SK-N-SH (cell line): ENCODE data around the gene NFIX. TPM values are rescaled to one million over a fixed set of nuclear protein-coding genes. Genes with fewer than 3 reads are reported as not detected.

Experiments
- EP300 ChIP-seq, 2 experiments: IDR thresholded peaks; 2 replicates each; pipeline versions ENCODE4 v1.4.0 to v1.6.1; 2012; ENCODE audit warnings: borderline replicate concordance in 1 of 2, low read depth in 1 of 2, low read length in 1 of 2
- FOSL2 ChIP-seq: IDR thresholded peaks from 2 replicates; pipeline ENCODE4 v1.4.0; 2012; ENCODE audit warnings: low read depth, mild to moderate bottlenecking, moderate library complexity, borderline replicate concordance
- GATA2 ChIP-seq: sonication (generic); formaldehyde crosslinking; IDR thresholded peaks from 2 replicates; pipeline ENCODE4 v1.5.0; 2020; ENCODE audit warnings: mild to moderate bottlenecking, missing genetic modification reagents
- NFIC ChIP-seq: IDR thresholded peaks from 2 replicates; pipeline ENCODE4 v1.4.0; 2012; ENCODE audit warnings: borderline replicate concordance
- POLR2AphosphoS5 ChIP-seq: IDR thresholded peaks from 2 replicates; pipeline ENCODE4 v1.6.1; 2012; ENCODE audit warnings: low read depth, low read length
- RAD21 ChIP-seq: IDR thresholded peaks from 2 replicates; pipeline ENCODE4 v1.6.1; 2012; ENCODE audit warnings: mild to moderate bottlenecking, low read length
- RCOR1 ChIP-seq: fragments of 150-350 bp; IDR thresholded peaks from 2 replicates; pipeline ENCODE4 v1.6.1; 2017; ENCODE audit warnings: antibody characterized with exemption, low read length
- REST ChIP-seq: IDR thresholded peaks from 2 replicates; pipeline ENCODE4 v1.6.1; 2012; ENCODE audit warnings: mild to moderate bottlenecking, low read depth, low read length, moderate library complexity
- RFX5 ChIP-seq: IDR thresholded peaks from 2 replicates; pipeline ENCODE4 v1.6.1; 2012; ENCODE audit warnings: mild to moderate bottlenecking, improper control_type of control experiment, low read length
- RXRA ChIP-seq: IDR thresholded peaks from 2 replicates; pipeline ENCODE4 v1.4.0; 2012; ENCODE audit warnings: low read depth, mild to moderate bottlenecking, borderline replicate concordance
- SIN3A ChIP-seq: IDR thresholded peaks from 2 replicates; pipeline ENCODE4 v1.6.1; 2012; ENCODE audit warnings: low read depth, mild to moderate bottlenecking, low read length, moderate library complexity, borderline replicate concordance
- TAF1 ChIP-seq: IDR thresholded peaks from 2 replicates; pipeline ENCODE4 v1.6.1; 2012; ENCODE audit warnings: low read depth, mild to moderate bottlenecking, low read length, moderate library complexity, borderline replicate concordance
- TEAD4 ChIP-seq: IDR thresholded peaks from 2 replicates; pipeline ENCODE4 v1.4.0; 2012; ENCODE audit warnings: mild to moderate bottlenecking, borderline replicate concordance; ENCODE audit not compliant: insufficient read depth
- YY1 ChIP-seq: IDR thresholded peaks from 2 replicates; pipeline ENCODE4 v1.4.0; 2012; ENCODE audit warnings: low read depth, mild to moderate bottlenecking
- ZBTB33 ChIP-seq: IDR thresholded peaks from 2 replicates; pipeline ENCODE4 v1.4.0; 2012; ENCODE audit warnings: low read depth, borderline replicate concordance
- polyA plus RNA-seq, 3 experiments: library from polyadenylated mRNA; depleted of rRNA; stranded (reverse); fragments of >200 nt; gene quantifications; 2 replicates each; pipeline ENCODE4 v1.2.3, GENCODE V29; 2012
- TF ChIP-seq, protein P1 (sequence below): fragments of 150-350 bp; IDR thresholded peaks from 2 replicates; pipeline ENCODE4 v1.6.1; 2017; ENCODE audit warnings: antibody characterized with exemption, low read length, low read depth, borderline replicate concordance

The NFIX gene
- polyA plus RNA-seq, 1 of the 3 experiments (the other 2 are of a cell fraction) = 14.8 TPM

DNA sequence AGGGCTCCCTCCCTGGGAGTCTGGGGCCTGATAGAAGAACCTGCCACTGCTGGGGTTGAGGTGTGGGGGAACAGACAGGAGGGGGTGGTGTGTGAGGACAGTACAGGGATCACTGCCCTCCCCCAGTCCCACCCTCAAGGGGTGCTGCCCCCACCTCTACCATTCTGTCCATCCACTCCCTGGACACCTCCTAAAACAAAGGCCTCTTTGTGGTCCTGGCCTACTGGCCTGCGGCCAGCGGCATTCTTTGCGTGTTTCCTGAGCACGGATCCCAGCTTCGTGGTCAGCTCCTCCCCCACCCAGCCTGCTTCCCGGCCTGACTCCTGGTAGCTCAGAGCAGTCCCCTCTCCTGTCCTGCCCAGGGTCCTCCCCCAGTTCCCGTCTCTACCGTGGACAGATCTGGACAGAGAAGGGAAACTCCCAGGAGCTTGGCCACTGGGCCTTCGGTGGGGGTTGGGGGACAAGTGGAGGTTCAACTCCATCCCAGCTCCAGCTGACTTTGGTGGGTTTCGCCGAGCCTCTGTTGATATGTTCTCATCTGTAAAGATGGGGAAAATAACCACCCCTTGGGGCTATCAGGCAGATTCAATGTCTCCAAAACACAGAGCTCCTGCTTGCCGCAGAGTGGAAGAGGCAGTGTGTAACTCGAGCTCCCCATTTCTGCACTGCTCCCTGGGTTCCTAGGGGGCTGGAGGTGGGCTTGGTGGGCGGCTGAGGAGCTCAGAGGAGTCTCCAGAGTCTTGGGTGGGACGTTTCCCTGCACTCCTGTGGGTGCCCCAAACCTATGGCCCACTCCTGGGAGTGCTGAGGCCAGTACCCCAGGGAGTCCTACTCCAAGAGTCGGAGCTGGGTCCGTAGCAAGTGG is 58.7 kb downstream of the NFIX start (continued):
- TF ChIP-seq SIN3A (peak; percentile 83; the same call in 1 of the 2 replicates), RFX5 (no peak), FOSL2 (0 out of 2 replicates have a peak, but pooled peaks have one; percentile 12), TAF1 (peak; percentile 76; the same call in 1 of the 2 replicates), YY1 (no peak), ZBTB33 (0 out of 2 replicates have a peak, but pooled peaks have one; percentile 49), EP300 (IDR thresholded peaks at IDR 0.05; ENCODE audit: borderline replicate concordance in 1 of 2, low read depth in 1 of 2, low read length in 1 of 2) (peak; percentile 39 to 94; a peak in 3 of 4 replicates), POLR2AphosphoS5 (peak; percentile 54; the same call in 1 of the 2 replicates), RXRA (peak; percentile 88; the same call in 1 of the 2 replicates), NFIC (peak; percentile 98), GATA2 (CRISPR knock-in tag) (no peak), TEAD4 (peak; percentile 96), RAD21 (no peak; the same call in 1 of the 2 replicates), RCOR1 (no peak), REST (peak; percentile 79)
- TF ChIP-seq, protein P1, sequence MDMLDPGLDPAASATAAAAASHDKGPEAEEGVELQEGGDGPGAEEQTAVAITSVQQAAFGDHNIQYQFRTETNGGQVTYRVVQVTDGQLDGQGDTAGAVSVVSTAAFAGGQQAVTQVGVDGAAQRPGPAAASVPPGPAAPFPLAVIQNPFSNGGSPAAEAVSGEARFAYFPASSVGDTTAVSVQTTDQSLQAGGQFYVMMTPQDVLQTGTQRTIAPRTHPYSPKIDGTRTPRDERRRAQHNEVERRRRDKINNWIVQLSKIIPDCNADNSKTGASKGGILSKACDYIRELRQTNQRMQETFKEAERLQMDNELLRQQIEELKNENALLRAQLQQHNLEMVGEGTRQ = no peak
